ENCODE data around the gene TANGO6. TPM values are rescaled to one million over a fixed set of nuclear protein-coding genes. Genes with fewer than 3 reads are reported as not detected.

The TANGO6 gene
- polyA plus RNA-seq (2012; ENCODE audit: missing spikeins), result 7.2 TPM

GRCh38 chr16:68843482-68844210 is at the start of gene TANGO6:
Gene TANGO6, plus strand, starts transcription at chr16:68843531. Its CDS starts 87 bp downstream, at chr16:68843618.
- TF ChIP-seq POLR2A (IDR thresholded peaks at IDR 0.05; ENCODE audit: low read depth, low read length) (peak; percentile 93), TAF1 (IDR thresholded peaks at IDR 0.05; ENCODE audit: borderline replicate concordance, low read depth, low read length) (peak; percentile 92), POLR2AphosphoS5 (IDR thresholded peaks at IDR 0.05; ENCODE audit: low read depth, low read length) (peak; percentile 86; the same call in 1 of the 2 replicates)
- DNase-seq (ENCODE audit: insufficient read length), result peak; percentile 78
- peak; percentile 30 for FAIRE-seq

- FAIRE-seq, result no peak
- DNase-seq (ENCODE audit: insufficient read length), result no peak
These were observed 44.9 kb upstream of the TANGO6 start for GRCh38 chr16:68798398-68798797.

DNA sequence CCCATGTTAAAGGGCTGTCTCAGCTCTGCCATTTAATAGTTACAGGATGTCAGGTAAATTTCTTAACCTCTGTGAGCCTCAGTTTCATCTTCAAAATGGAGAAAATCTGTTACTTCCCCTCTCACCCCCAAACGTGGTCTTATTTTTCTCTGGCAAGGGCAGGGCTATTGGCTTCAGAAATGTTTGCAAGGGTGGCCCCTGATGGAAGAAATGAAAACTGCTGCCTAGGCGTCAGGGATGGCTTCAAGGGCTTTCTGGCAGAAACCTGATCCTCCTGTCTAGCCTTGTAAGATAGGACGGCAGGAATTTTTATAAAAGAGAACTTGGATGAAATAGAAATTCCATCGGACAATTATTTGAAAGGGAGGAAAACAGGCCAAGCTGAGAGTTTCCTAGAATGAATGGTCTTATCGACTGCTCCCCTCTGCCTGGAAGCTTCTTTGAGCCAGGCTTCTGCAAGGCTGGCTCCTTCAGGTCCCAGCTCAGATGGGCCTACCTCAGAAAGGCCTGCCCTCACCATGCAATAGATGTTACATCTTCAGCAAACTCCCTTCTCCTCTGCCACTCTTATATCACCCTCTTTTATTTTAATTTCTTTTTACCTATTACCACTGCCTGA is 43.0 kb upstream of the TANGO6 start:
- DNase-seq (ENCODE audit: insufficient read length) (peak; percentile 50), FAIRE-seq (peak; percentile 48)
- no peak for TF ChIP-seq POLR2A (IDR thresholded peaks at IDR 0.05; ENCODE audit: low read depth, low read length)
- no peak for TF ChIP-seq TAF1 (IDR thresholded peaks at IDR 0.05; ENCODE audit: borderline replicate concordance, low read depth, low read length)

More at GRCh38 chr16:68798398-68798797, 44.9 kb upstream of the TANGO6 start:
- TF ChIP-seq POLR2AphosphoS5 (IDR thresholded peaks at IDR 0.05; ENCODE audit: low read depth, low read length), result no peak
- no peak for TF ChIP-seq TAF1 (IDR thresholded peaks at IDR 0.05; ENCODE audit: borderline replicate concordance, low read depth, low read length)
- TF ChIP-seq POLR2A (IDR thresholded peaks at IDR 0.05; ENCODE audit: low read depth, low read length), result no peak

GRCh38 chr16:68802190-68802589 is 41.1 kb upstream of the TANGO6 start:
- TF ChIP-seq POLR2AphosphoS5 (IDR thresholded peaks at IDR 0.05; ENCODE audit: low read depth, low read length) (no peak), TAF1 (IDR thresholded peaks at IDR 0.05; ENCODE audit: borderline replicate concordance, low read depth, low read length) (no peak), POLR2A (IDR thresholded peaks at IDR 0.05; ENCODE audit: low read depth, low read length) (no peak)
- FAIRE-seq (no peak), DNase-seq (ENCODE audit: insufficient read length) (no peak)

DNA sequence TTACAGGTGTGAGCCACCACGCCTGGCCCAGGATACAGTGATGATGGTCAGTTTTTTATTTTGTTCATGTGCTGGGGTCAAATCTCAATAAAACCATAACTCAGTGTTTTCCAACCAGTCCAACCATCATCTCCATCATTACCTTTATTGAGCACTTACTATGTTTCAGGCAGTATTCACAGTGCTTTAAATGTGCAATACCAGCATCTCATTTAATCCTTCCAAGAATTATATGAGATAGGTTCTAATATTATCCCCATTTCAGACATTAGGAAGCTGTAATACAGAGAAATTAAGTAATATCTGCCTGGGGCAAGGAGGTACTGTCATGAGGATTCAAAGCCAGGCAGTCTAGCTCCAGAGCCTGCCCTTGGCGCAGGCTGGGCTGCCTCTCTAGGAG is 36.9 kb upstream of the TANGO6 start:
- DNase-seq (ENCODE audit: insufficient read length), result no peak
- no peak for FAIRE-seq
- TF ChIP-seq POLR2A (IDR thresholded peaks at IDR 0.05; ENCODE audit: low read depth, low read length) (no peak), POLR2AphosphoS5 (IDR thresholded peaks at IDR 0.05; ENCODE audit: low read depth, low read length) (no peak), TAF1 (IDR thresholded peaks at IDR 0.05; ENCODE audit: borderline replicate concordance, low read depth, low read length) (no peak)

DNA sequence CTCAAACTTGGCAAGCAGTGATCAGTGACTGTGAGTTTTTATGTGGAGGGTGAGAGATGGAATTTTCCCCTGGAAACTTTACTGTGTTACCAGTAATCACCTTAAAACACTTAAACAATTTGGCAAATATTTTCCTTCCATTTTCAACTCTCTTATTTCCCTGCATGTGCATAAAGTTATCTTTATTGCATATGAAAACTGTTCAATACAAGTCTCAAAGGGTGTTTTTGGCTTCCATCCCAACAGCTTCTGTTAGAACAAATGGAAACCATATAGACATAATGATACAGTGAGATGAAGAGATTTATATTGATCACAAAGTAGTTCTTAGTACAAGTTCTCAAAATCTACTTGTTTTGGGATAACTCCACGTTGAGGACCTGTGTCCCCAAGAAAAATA is 36.4 kb upstream of the TANGO6 start:
- TF ChIP-seq POLR2A (IDR thresholded peaks at IDR 0.05; ENCODE audit: low read depth, low read length) (no peak), TAF1 (IDR thresholded peaks at IDR 0.05; ENCODE audit: borderline replicate concordance, low read depth, low read length) (no peak), POLR2AphosphoS5 (IDR thresholded peaks at IDR 0.05; ENCODE audit: low read depth, low read length) (no peak)
- FAIRE-seq (no peak), DNase-seq (ENCODE audit: insufficient read length) (no peak)

DNA sequence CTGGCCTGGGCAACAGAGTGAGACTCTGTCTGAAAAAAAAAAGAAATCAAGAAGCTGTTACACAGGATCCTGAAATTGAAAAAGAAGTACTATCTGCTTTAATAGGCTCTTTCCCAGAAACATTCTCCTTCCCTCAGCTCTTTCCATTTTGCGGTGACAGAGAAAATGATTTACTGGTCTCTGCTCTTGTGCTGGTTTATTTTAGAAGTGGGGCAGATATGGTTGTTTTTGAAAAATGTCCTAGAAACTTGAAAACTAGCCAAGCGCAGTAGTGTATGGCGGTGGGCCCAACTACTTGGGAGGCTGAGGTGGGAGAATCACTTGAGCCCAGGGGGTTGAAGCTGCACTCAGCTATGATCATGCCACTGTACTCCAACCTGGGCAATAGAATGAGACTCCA is 28.8 kb upstream of the TANGO6 start:
- DNase-seq (ENCODE audit: insufficient read length) (no peak), FAIRE-seq (no peak)
- TF ChIP-seq POLR2AphosphoS5 (IDR thresholded peaks at IDR 0.05; ENCODE audit: low read depth, low read length) (no peak), POLR2A (IDR thresholded peaks at IDR 0.05; ENCODE audit: low read depth, low read length) (no peak), TAF1 (IDR thresholded peaks at IDR 0.05; ENCODE audit: borderline replicate concordance, low read depth, low read length) (no peak)

DNA sequence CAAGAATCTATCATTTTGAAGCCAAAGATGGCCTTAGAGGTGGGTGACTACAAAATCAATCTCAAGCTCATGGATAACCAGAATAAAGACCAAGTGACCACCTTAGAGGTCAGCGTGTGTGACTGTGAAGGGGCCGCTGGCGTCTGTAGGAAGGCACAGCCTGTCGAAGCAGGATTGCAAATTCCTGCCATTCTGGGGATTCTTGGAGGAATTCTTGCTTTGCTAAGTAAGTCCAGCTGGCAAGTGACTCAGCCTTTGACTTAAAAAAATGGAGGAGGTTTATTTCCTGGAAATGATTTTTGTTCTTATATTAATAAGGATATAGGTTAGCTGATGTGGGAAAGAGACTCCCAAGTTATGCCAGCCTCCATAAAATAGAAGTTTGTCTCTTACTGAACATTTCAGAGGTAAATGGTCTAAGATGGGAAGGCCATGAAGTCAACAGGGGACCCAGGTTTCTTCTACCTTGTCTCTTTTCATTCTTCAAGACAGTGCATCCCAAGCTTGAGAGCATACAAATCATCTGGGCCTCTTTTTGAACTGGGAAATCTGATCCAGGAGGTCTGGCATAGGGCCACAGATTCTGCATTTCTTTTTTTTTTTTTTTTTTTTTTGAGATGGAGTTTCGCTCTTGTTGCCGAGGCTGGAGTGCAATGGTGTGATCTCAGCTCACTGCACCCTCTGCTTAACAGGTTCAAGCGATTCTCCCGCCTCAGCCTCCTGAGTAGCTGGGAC is 19.8 kb upstream of the TANGO6 start:
- TF ChIP-seq TAF1 (IDR thresholded peaks at IDR 0.05; ENCODE audit: borderline replicate concordance, low read depth, low read length) (no peak), POLR2AphosphoS5 (IDR thresholded peaks at IDR 0.05; ENCODE audit: low read depth, low read length) (no peak), POLR2A (IDR thresholded peaks at IDR 0.05; ENCODE audit: low read depth, low read length) (no peak)
- no peak for DNase-seq (ENCODE audit: insufficient read length)
- no peak for FAIRE-seq

DNA sequence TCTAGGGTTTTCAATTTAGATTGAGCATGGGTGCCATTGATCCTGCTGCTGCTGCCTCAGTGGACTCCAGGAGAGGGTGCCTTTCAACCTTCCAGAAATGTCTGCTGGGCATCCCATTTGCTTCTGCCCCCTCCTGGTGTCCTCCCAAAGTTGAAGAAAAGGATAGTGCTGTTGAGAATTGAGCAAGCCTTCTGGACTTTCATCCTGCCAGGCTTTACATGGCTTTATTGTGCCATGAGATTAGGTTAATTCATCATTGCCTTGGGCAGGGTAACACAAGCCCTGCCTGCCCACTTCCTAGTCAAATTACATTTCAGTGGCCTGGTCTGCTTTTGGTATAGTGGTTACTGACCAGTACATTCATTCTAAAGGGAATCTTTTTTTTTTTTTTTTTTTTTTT is 17.9 kb upstream of the TANGO6 start:
- DNase-seq (ENCODE audit: insufficient read length), result no peak

DNA sequence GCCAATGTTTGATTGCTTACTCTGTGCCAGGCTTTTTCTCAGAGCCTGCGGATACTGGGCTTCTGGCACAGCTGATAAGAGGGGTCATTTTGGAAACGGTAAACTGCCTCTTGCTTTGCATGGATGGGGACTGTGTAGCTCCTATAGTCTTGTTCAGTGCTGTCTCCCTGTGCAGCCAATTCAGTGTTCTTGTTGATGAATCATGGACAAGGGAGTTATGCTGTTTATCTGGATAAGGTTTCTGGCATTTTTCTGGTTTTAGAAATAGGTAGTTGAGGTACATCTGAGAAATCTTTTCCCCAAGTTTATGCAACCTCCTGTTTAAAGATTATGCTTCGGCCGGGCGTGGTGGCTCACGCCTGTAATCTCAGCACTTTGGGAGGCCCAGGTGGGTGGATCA is 16.7 kb upstream of the TANGO6 start:
- TF ChIP-seq POLR2AphosphoS5 (IDR thresholded peaks at IDR 0.05; ENCODE audit: low read depth, low read length) (no peak), TAF1 (IDR thresholded peaks at IDR 0.05; ENCODE audit: borderline replicate concordance, low read depth, low read length) (no peak), POLR2A (IDR thresholded peaks at IDR 0.05; ENCODE audit: low read depth, low read length) (no peak)
- DNase-seq (ENCODE audit: insufficient read length) (no peak), FAIRE-seq (no peak)

More for the DNA sequence above, 17.9 kb upstream of the TANGO6 start:
- no peak for TF ChIP-seq POLR2A (IDR thresholded peaks at IDR 0.05; ENCODE audit: low read depth, low read length)
- no peak for TF ChIP-seq TAF1 (IDR thresholded peaks at IDR 0.05; ENCODE audit: borderline replicate concordance, low read depth, low read length)
- no peak for TF ChIP-seq POLR2AphosphoS5 (IDR thresholded peaks at IDR 0.05; ENCODE audit: low read depth, low read length)
- no peak for FAIRE-seq

DNA sequence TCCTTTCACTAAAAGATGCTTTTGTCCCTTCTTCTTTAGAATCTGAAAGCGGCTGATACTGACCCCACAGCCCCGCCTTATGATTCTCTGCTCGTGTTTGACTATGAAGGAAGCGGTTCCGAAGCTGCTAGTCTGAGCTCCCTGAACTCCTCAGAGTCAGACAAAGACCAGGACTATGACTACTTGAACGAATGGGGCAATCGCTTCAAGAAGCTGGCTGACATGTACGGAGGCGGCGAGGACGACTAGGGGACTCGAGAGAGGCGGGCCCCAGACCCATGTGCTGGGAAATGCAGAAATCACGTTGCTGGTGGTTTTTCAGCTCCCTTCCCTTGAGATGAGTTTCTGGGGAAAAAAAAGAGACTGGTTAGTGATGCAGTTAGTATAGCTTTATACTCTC is 10.1 kb upstream of the TANGO6 start:
- DNase-seq (ENCODE audit: insufficient read length) (no peak), FAIRE-seq (no peak)
- TF ChIP-seq POLR2A (IDR thresholded peaks at IDR 0.05; ENCODE audit: low read depth, low read length), result no peak

Measured in GM12892 (cell line).